Fibroblast of the aortic adventitia (primary cell): Measurements from ENCODE around the gene PEMT. TPM values are rescaled to one million over a fixed set of nuclear protein-coding genes. Genes with fewer than 3 reads are reported as not detected.

Experiments
- DNase-seq: peaks from one replicate; pipeline ENCODE4 v3.0.0-alpha.2; 2010; ENCODE audit warnings: low read depth
- H3K4me3 ChIP-seq: 2 replicates; pipeline ENCODE4 v1.5.1; 2011; ENCODE audit warnings: low read depth, mild to moderate bottlenecking, control low read depth, low read length, moderate library complexity
- total RNA-seq: library from RNA; depleted of rRNA; stranded (reverse); fragments of >200 nt; gene quantifications from 2 replicates; pipeline ENCODE4 v1.2.3, GENCODE V29; 2012; ENCODE audit warnings: low replicate concordance
- TF ChIP-seq, protein P1 (sequence below): IDR thresholded peaks from 2 replicates; pipeline ENCODE4 v1.5.1; 2011; ENCODE audit warnings: mild to moderate bottlenecking, low read length, control low read depth, inconsistent platforms; ENCODE audit not compliant: insufficient read depth

The PEMT gene
- total RNA-seq, 1 donor = 28.4 TPM

DNA sequence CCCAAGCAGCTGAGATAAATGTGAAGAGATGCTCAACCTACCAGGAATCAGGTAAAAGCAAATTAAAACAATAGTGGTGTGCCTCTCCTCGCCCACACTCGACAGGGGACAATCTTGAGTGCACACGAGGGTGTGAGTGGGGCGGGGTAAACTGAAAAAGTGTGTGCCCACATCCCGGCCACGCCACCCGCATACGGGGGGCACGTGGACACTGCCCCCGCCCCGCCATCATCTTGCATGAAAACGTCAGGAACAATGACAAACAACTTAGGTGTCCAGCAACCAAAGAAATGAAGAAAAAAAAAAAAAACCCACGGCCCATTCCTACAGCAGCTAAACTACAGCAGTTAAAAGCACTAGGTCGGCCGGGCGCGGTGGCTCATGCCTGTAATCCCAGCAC lies 14.1 kb downstream of the PEMT start:
- no peak overlapping the region for H3K4me3 ChIP-seq
- TF ChIP-seq, protein P1, sequence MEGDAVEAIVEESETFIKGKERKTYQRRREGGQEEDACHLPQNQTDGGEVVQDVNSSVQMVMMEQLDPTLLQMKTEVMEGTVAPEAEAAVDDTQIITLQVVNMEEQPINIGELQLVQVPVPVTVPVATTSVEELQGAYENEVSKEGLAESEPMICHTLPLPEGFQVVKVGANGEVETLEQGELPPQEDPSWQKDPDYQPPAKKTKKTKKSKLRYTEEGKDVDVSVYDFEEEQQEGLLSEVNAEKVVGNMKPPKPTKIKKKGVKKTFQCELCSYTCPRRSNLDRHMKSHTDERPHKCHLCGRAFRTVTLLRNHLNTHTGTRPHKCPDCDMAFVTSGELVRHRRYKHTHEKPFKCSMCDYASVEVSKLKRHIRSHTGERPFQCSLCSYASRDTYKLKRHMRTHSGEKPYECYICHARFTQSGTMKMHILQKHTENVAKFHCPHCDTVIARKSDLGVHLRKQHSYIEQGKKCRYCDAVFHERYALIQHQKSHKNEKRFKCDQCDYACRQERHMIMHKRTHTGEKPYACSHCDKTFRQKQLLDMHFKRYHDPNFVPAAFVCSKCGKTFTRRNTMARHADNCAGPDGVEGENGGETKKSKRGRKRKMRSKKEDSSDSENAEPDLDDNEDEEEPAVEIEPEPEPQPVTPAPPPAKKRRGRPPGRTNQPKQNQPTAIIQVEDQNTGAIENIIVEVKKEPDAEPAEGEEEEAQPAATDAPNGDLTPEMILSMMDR = no peak

DNA sequence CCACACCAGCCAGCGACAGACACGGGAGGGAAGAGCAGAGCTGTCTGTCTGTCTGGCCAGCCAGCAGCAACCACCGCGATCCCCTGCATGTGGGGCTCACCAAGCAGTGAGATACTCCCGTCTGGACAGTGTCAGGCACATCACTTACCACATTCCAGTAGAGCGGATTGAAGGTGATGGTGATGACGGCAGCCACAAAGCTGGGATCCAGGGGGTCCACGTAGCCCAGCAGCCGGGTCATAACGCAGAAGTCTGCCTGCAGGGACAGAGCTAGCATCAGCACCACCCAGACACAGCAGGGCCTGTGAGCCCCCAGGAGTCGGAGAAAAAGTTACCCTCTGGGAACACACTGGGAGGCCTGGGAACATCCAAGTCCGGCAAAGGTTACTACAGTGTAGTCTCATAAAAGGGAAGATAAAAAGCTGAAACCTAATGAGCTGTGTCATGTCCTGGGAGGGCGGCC lies 14.7 kb downstream of the PEMT start:
- H3K4me3 ChIP-seq = no peak overlapping the region
- no peak for DNase-seq
- TF ChIP-seq, protein P1 = no peak

More for the DNA sequence above, 14.1 kb downstream of the PEMT start:
- DNase-seq = no peak

DNA sequence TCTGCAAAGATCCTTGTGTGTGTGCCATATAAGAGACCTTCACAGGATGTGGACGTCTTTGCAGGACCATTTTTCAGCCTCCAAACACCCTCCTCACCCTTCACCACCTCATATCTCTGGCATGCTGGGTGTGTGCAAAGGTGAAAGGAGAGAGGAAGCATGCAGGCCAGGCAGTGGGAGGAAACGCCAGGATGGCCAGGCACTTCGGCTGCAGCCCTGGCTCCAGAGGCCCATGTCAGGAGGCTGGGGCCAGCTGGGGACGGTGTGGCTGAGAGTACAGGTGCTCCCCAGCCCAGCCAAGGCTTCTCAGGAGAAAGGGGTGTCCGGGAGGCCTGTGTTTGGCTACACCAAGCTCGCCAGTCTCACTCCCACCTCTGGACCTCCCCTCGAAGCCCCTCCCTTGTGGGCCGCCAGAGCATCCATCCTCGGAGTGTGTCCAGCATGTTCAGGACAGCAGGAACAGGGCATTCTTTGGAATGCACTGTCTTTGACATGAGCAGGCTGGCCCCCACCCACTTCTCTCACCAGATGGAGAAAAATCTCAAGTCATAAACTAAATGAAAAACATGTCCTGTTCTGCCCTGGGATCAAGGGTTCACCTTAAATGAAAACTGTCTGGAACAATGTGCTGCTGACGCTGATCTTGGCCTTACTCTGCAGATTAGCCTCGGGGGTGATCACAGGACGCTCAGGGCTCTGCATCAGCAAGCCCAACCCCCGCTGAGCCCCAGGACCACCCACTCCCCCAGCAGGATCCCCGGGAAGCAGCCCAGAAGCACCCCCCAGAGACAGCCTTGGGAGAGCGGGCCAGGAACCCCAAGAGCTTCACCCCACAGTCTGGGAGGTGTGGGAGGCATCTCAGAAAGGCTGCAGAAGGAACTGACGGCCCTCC lies 15.9 kb downstream of the PEMT start:
- TF ChIP-seq, protein P1 = no peak
- DNase-seq = no peak
- no peak overlapping the region for H3K4me3 ChIP-seq

DNA sequence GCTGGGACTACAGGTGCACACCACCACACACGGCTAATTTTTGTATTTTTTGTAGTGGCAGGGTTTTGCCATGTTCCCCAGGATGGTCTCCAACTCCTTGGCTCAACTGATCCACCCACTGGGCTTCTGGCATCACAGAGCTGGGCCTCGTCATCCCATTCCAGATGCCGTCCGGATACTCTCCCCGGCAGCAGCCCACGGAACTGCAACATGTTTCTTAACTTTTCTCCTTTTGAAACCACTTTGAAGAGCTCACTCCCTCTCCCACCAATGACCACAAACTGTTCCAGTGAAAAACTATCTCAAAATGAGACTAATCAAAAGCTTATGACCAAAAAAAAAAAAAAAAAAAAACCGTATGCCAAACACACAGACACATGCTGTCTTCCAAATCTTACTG lies 17.6 kb downstream of the PEMT start:
- TF ChIP-seq, protein P1 = no peak
- no peak for DNase-seq
- no peak overlapping the region for H3K4me3 ChIP-seq

DNA sequence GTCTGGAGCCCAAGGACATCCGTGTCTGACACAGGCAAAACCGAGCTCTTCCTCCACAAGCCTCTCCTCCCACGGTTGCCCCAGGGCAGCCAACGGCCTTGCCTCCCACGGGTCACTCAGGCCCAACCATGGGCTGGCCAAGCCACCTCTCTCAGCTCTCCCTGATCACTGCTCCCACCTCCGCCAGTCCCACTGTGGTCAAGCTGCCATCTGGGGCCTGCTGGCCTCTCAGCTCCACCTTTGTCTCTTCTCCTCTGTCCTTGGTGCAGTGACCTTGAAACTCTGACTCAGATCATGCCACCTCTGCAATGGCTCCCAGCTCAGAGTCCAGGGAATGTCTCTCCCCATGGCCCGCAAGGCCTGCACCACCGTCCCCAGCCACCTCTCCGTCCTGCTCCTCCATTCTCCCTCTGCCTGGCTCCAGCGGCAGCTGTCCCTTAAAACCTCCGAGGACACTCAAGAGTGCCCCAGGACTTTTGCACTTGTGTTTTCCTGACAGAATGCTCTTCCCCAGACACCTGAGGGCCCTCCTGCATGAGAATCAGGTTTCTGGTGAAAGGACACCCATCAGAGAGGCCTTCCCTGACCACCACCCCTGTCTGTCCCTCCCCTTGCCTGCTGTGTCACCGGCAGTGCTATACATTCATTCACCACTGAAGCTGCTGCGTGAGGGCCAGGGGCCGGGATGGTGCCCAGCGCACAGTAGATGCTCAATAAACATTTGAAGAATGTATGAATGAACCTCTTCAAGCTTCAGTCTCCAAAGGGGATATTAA lies 19.3 kb downstream of the PEMT start:
- H3K4me3 ChIP-seq = no peak overlapping the region
- TF ChIP-seq, protein P1 = no peak
- DNase-seq = no peak

DNA sequence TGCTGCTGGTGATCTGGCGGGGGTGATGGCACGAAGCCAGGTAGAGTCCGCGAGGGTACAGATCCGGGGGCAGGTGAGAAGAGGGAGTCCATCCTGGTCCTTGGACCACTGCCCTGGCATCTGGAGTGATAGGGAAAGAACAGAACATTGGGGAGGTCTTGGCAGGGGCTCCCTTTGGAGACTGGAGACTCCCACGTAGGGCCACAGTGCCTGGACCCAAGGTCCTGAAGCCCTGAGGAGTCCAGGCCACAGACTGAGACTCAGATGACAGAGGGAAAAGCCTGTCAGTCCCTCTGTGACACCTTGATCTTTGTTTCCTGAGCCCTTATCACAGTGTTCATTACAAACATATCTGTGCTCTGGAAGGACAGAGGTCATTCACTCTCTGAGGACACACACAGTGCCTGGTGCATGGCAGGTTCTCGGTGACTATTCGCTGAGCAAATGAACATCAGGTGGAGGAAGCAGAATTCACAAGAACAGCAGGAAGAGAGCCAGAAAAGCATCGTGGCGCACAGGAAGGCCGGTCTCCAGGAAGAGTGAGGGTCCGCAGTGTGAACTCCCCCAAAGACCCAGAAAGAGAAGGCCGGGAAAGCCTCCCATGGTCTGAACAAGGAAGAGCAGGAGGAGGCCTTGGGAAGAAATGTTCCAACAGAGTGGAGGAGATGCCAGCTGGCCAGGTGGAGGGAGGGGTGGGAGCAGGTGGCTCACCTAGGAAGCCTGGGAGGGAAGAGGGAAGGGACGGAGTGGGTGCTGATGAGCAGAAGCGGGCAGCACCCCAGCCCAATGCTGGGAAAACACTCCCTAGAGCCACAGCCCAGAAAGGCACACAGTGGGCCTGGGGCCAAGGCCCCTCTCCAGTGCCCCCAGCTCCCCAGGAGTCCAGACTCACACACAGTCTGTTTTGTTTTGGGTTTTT lies 20.5 kb downstream of the PEMT start:
- no peak overlapping the region for H3K4me3 ChIP-seq
- no peak for DNase-seq
- TF ChIP-seq, protein P1 = no peak
